Mucosa of descending colon (tissue), 3 donors: ENCODE data around the gene TMEM259. TPM values are rescaled to one million over a fixed set of nuclear protein-coding genes. Genes with fewer than 3 reads are reported as not detected.

Source experiments
- ATAC-seq: fragments of 200-7000 bp; cut with Tn5 transposase; one replicate; pipeline ENCODE4 v1.9.1; 2020; ENCODE audit warnings: mild to moderate bottlenecking, moderate library complexity
- DNase-seq, 3 donors: peaks; one replicate each; pipeline ENCODE4 v3.0.0-alpha.2; 2020
- H3K36me3 ChIP-seq: fragments of 200-600 bp; one replicate; pipeline ENCODE4 v1.8.0; 2021; ENCODE audit warnings: low read depth, mild to moderate bottlenecking
- H3K4me1 ChIP-seq: fragments of 200-600 bp; one replicate; pipeline ENCODE4 v1.8.0; 2021; ENCODE audit warnings: low read depth, mild to moderate bottlenecking
- H3K4me3 ChIP-seq: fragments of 200-600 bp; one replicate; pipeline ENCODE4 v1.8.0; 2021; ENCODE audit warnings: mild to moderate bottlenecking
- H3K9me3 ChIP-seq: fragments of 200-600 bp; one replicate; pipeline ENCODE4 v1.8.0; 2021; ENCODE audit warnings: mild to moderate bottlenecking
- intact Hi-C, 2 donors: fragments of 100-400 bp; cut with DNase I in 1 of 2; cut with micrococcal nuclease in 1 of 2; formaldehyde crosslinking; loops; one replicate each; pipeline versions ENCODE4 v1.11.0 to v1.11.1; 2022; cut with DNase I, micrococcal nuclease
- total RNA-seq, 3 donors: library from RNA; stranded (reverse); fragmentation: NEBNext Ultra II Directional in 2 of 3; extraction: Animal tissue kit (Norgen Biotek cat#: 25700) in 2 of 3; gene quantifications; one replicate each; pipeline versions ENCODE4 v1.2.1 to v1.2.4, GENCODE V29; 2021 to 2023
- TF ChIP-seq, protein P1 (sequence below): fragments of 200-600 bp; IDR thresholded peaks from one replicate; pipeline ENCODE4 v1.8.0; 2022; ENCODE audit warnings: antibody characterized with exemption, mild to moderate bottlenecking
- donor health status: DM: no; HTN: no; CAD: no; lungs with moderate emphysema.
- donor health status: DM: no; HTN: no; CAD: no.
- donor health status: DM: no; HTN: yes; CAD: no.

Gene TMEM259
- total RNA-seq, 3 donors from 2014 or later, result 185 to 199 (median 190) TPM

DNA sequence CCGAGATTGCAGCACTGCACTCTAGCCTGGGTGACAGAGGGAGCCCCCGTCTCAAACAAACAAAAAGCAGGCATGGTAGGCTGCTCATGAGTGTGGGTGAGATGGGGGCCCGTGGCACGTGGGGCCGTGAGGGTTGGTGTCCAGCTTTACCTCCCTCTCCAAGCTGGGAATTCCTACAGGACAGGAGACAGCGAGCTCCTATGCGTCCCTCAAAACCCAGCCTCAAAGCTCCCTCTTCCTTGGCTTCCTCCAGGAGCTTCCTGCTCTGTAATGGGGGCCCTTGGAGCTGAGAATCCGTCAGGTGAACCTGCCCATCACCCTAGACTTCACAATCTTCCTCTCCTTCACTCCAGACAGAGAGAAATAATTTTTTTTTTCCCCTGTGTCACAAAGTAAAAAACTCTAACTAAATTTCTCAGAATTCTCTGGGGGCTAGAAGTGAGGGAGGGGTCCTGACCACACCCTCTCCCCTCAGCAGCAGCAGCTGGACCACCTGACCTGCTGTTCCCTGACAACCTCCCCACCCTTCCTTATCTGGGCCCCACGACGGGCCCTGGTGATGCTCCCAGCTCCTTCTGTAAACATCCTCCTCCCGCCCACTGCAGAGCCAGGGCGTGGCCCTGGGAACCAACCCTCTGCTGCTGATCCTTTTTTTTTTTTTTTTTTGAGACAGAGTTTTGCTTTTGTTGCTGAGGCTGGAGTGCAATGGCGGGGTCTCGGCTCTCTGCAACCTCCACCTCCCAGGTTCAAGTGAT is 58.9 kb downstream of the TMEM259 start:
- peak; percentile 89 for ATAC-seq
- Histone ChIP-seq H3K4me3 (no peak overlapping the region), H3K36me3 (no peaks in the 10 kb centered on the region)

DNA sequence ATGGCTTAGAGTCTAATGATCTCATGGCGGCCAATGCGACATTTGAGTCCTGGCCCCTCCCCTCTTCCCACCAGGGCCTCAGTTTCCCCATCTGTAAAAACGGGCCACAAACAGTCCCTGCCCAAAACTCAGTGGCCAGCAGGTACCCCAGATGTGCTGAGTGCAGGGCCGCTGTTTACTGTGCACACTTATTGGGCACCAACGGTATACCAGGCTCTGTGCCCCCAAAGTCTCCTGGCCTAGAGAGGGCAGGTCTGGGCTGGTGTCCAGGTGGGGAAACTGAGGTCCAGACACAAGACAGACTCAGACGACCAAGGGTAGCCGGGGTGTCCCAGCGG is 60.4 kb downstream of the TMEM259 start:
- ATAC-seq (no peak), DNase-seq (no peak)
- intact Hi-C loops, result no loop called here
- Histone ChIP-seq H3K36me3 (no peaks in the 10 kb centered on the region), H3K4me3 (no peak overlapping the region), H3K9me3 (no peaks in the 10 kb centered on the region), H3K4me1 (peaks cover 8% of the 10 kb centered on the region)
- TF ChIP-seq, protein P1, sequence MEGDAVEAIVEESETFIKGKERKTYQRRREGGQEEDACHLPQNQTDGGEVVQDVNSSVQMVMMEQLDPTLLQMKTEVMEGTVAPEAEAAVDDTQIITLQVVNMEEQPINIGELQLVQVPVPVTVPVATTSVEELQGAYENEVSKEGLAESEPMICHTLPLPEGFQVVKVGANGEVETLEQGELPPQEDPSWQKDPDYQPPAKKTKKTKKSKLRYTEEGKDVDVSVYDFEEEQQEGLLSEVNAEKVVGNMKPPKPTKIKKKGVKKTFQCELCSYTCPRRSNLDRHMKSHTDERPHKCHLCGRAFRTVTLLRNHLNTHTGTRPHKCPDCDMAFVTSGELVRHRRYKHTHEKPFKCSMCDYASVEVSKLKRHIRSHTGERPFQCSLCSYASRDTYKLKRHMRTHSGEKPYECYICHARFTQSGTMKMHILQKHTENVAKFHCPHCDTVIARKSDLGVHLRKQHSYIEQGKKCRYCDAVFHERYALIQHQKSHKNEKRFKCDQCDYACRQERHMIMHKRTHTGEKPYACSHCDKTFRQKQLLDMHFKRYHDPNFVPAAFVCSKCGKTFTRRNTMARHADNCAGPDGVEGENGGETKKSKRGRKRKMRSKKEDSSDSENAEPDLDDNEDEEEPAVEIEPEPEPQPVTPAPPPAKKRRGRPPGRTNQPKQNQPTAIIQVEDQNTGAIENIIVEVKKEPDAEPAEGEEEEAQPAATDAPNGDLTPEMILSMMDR, result no peak

More for the DNA sequence above, 58.9 kb downstream of the TMEM259 start:
- TF ChIP-seq, protein P1, result no peak
- H3K9me3 ChIP-seq, result no peaks in the 10 kb centered on the region
- DNase-seq, result peak; percentile 80 to 81 (median 80)
- intact Hi-C loops, result no loop called here
- H3K4me1 ChIP-seq, result no peaks in the 10 kb centered on the region

DNA sequence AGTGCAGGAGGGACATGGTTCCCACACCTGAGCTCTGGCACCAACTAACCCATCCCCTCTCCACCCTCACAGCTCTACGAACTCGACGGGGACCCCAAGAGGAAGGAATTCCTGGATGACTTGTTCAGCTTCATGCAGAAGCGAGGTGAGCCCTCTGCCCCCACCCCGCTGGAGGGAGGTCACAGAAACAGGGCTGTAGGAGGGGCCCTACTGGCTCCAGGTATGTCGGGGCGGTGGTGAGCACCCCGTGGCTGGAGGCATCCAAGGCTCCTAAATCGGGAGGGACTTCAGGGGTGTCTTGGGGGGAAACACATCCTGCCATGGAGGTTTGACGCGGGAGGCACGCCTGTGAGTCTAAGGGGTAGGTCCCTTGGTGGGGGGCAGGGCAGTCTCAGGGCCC is 60.9 kb downstream of the TMEM259 start:
- H3K4me1 ChIP-seq, result peaks cover 8% of the 10 kb centered on the region
- TF ChIP-seq, protein P1, result no peak
- no peak for DNase-seq
- intact Hi-C loops, result no loop called here
- H3K36me3 ChIP-seq, result no peaks in the 10 kb centered on the region
- H3K4me3 ChIP-seq, result no peak overlapping the region
- H3K9me3 ChIP-seq, result no peaks in the 10 kb centered on the region
- ATAC-seq, result no peak

Other genes starting within 250 kb of the TMEM259 start
- 100 to 1,000 TPM; 204 to 305 (median 281) TPM for gene PTBP1, start 223.7 kb downstream of the TMEM259 start, total RNA-seq
- gene PLPPR3, start 199.2 kb downstream of the TMEM259 start, total RNA-seq, result under 1 TPM in 1 of 3 donors, not detected in 2; 0.19 TPM
- under 1 TPM in 1 of 3 donors, not detected in 2; 0.25 TPM for gene AZU1, start 193.3 kb downstream of the TMEM259 start, total RNA-seq
- gene PRTN3, start 180.1 kb downstream of the TMEM259 start, total RNA-seq, result not detected
- gene ELANE, start 168.8 kb downstream of the TMEM259 start, total RNA-seq, result 1 to 10 TPM in 1 of 3 donors, under 1 TPM in 2; 0.43 to 1.2 (median 0.77) TPM
- gene CFD, start 161.5 kb downstream of the TMEM259 start, total RNA-seq, result 100 to 1,000 TPM in 2 of 3 donors, 10 to 100 TPM in 1; 43.1 to 209 (median 110) TPM
- gene MED16, start 127.9 kb downstream of the TMEM259 start, total RNA-seq, result 10 to 100 TPM; 53.4 to 77.4 (median 61.4) TPM
- gene RNU6-9, start 127.6 kb downstream of the TMEM259 start, total RNA-seq, result not detected
- 10 to 100 TPM; 52.6 to 62.6 (median 54.8) TPM for gene R3HDM4, start 107.9 kb downstream of the TMEM259 start, total RNA-seq
- gene KISS1R, start 103.8 kb downstream of the TMEM259 start, total RNA-seq, result not detected
- gene ARID3A, start 95.1 kb downstream of the TMEM259 start, total RNA-seq, result 10 to 100 TPM; 10.1 to 16.0 (median 14.5) TPM
- 10 to 100 TPM; 23.8 to 42.0 (median 33.0) TPM for gene WDR18, start 36.8 kb downstream of the TMEM259 start, total RNA-seq
- not detected for gene GRIN3B, start 20.7 kb downstream of the TMEM259 start, total RNA-seq
- gene RNU6-2, start 399 bp upstream of the TMEM259 start, total RNA-seq, result not detected
- gene CNN2, start 5.5 kb upstream of the TMEM259 start, total RNA-seq, result 10 to 100 TPM; 65.0 to 88.8 (median 84.7) TPM
- 10 to 100 TPM; 23.5 to 25.6 (median 25.6) TPM for gene ABCA7, start 19.0 kb upstream of the TMEM259 start, total RNA-seq
- gene ARHGAP45, start 46.0 kb upstream of the TMEM259 start, total RNA-seq, result 10 to 100 TPM; 33.9 to 64.3 (median 58.8) TPM
- 100 to 1,000 TPM; 108 to 138 (median 133) TPM for gene POLR2E, start 74.3 kb upstream of the TMEM259 start, total RNA-seq
- gene GPX4, start 82.9 kb upstream of the TMEM259 start, total RNA-seq, result 100 to 1,000 TPM; 126 to 187 (median 144) TPM
- gene SBNO2, start 153.1 kb upstream of the TMEM259 start, total RNA-seq, result 10 to 100 TPM; 58.0 to 86.6 (median 74.6) TPM
- gene STK11, start 184.7 kb upstream of the TMEM259 start, total RNA-seq, result 10 to 100 TPM; 69.6 to 86.6 (median 76.3) TPM
- gene CBARP, start 216.9 kb upstream of the TMEM259 start, total RNA-seq, result 1 to 10 TPM in 1 of 3 donors, under 1 TPM in 2; 0.29 to 1.2 (median 0.39) TPM
- gene ATP5F1D, start 220.6 kb upstream of the TMEM259 start, total RNA-seq, result 100 to 1,000 TPM; 302 to 391 (median 378) TPM
- 100 to 1,000 TPM; 136 to 251 (median 213) TPM for gene MIDN, start 227.5 kb upstream of the TMEM259 start, total RNA-seq
- 100 to 1,000 TPM; 281 to 507 (median 300) TPM for gene CIRBP, start 248.2 kb upstream of the TMEM259 start, total RNA-seq